ENCODE results near the gene LRPPRC.

GRCh38 chr2:43942881-43943280 lies 52.9 kb downstream of the LRPPRC start:
- TF ChIP-seq POLR2AphosphoS5 (IDR thresholded peaks at IDR 0.05; ENCODE audit: low read depth, low read length) (no peak), FOXP2 (optimal IDR thresholded peaks at IDR 0.05; ENCODE audit: borderline replicate concordance, extremely low read depth, extremely low read length, insufficient read depth) (no peak), TAF1 (IDR thresholded peaks at IDR 0.05; ENCODE audit: borderline replicate concordance, insufficient read depth, low read length) (no peak), SIN3A (IDR thresholded peaks at IDR 0.05; ENCODE audit: borderline replicate concordance, insufficient read depth, low read length) (no peak)

All from PFSK-1 (cell line).